ENCODE data around the gene FAM120A.
"Not testable (repeated sequence)": the region's sequence is repeated elsewhere in the genome, so short reads cannot be mapped to it uniquely, and the experiment has no call there.

The FAM120A gene

DNA sequence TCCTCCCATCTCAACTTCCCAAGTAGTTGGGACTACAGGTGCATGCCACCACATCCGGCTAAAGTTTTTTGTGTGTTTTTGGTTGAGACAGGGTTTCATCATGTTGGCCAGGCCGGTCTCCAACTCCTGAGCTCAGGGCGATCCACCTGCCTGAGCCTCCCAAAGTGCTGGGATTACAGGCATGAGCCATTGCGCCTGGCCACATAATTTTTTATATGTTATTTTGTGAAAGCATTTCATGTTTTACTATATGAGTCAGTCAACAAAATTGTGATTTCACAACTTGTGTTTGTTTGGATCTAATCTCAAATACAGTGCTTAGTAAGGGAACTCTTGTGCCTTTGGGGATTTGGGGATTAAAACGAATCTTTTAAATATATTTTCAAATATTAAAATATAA, 21.9 kb downstream of the FAM120A start:
- no peak for DNase-seq

- DNase-seq, result no peak
Observed at GRCh38 chr9:93475108-93475507, 23.6 kb downstream of the FAM120A start.

GRCh38 chr9:93475856-93476255, 24.4 kb downstream of the FAM120A start:
- no peak for DNase-seq

DNA sequence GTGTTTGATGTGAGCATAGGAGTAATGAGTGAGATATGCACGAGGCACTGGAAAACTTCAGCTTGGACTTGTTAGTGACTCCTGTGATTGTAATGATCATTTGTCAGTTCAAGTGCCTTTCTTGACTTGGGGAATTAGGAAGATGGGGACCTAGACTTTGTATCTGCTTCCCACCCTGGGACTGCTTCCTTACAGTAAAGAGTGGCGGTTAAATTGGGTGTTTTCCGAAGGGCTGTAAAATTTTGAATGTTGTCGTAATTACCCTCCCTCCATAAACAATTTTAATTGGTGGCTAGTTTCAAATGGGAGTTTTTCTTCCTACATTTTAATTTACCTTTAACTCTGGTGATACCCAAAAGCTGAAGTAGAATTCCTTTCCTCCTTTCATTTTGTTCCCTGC, 25.4 kb downstream of the FAM120A start:
- no peak for DNase-seq

DNA sequence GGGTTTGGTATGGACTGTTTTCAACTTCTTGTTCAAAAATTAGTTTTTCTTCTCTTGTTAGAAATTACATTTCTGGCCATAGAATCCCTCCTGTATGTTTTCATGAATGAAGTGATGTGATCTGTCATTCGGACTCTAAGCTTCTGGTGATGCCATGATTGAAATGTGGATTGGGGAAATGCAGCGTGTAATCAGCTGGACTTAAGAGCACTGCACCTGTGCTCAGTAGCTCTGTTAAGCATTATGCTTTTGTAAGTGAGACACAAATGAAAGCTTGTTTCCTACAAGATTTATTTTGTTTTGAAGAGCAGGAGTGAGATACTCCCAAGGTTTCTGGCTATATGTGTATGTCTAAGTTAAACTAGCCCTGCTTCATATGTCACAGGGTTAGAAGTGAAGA, 25.9 kb downstream of the FAM120A start:
- DNase-seq, result no peak

- no peak for DNase-seq
Observed at GRCh38 chr9:93479726-93480125, 28.2 kb downstream of the FAM120A start.

DNA sequence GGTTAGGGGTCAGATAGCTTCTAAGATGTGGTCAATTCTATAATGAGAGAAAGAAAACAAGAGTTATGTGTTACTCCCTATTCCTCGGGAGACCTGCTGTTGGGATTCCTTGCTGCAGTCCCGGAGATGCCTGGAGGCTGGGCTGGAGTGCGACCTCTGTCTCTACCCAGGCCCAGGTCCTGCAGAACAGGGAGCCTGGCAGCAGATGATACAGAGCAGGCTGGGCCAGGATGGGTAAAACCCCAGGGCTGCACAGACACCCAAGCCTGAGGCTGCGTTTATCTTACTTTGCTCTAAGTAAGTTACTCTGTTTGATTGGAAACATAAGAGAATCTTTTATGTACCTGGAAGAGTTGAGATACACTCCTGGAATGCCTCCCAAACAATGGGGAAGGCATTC, 28.8 kb downstream of the FAM120A start:
- DNase-seq, result no peak

- DNase-seq, result no peak
Observed at GRCh38 chr9:93480728-93481324, 29.3 kb downstream of the FAM120A start.

DNA sequence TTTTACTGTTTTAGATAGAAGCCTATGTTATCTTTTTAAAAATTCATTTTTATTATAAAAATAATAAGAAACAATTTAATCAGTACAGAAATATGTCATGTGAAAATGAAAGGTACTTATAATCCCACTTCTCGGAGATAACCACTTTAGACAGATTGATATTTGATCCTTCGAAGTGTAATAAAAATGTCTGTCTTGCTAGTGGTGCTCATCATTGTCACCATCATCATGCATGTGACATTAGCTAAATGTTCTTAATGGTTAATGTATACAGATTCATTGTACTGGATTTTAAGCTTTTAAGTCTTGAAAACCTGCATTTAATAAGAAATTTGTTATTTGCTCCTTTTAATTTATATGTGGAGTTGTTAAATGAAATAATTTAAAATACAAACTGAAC, 32.0 kb downstream of the FAM120A start:
- DNase-seq, result no peak

DNA sequence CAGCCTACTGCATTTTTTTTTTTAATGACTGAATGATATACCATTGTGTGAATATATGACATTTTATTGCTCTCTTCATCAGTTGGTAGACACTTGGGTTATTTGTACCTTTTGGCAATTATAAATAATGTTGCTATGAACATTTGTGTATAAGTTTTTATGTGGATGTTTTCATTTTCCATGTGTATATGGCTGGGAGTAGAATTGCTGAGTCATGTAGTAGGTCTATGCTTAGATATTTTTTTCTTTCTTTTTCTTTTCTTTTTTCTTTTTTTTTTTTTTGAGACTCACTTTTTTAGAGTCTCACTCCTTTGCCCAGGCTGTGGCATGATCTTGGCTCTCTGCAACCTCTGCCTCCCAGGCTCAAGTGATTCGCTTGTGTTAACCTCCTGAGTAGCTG, 34.8 kb downstream of the FAM120A start:
- no peak for DNase-seq

- no peak for DNase-seq
Observed at GRCh38 chr9:93488244-93488643, 36.8 kb downstream of the FAM120A start.

- DNase-seq, result no peak
Observed at GRCh38 chr9:93491593-93492232, 40.2 kb downstream of the FAM120A start.

GRCh38 chr9:93492327-93492726, 40.8 kb downstream of the FAM120A start:
- no peak for DNase-seq

GRCh38 chr9:93493949-93494348, 42.5 kb downstream of the FAM120A start:
- no peak for DNase-seq

- no peak for DNase-seq
Observed at GRCh38 chr9:93496285-93496684, 44.8 kb downstream of the FAM120A start.

- DNase-seq, result no peak
Observed at GRCh38 chr9:93500571-93501298, 49.2 kb downstream of the FAM120A start.

DNA sequence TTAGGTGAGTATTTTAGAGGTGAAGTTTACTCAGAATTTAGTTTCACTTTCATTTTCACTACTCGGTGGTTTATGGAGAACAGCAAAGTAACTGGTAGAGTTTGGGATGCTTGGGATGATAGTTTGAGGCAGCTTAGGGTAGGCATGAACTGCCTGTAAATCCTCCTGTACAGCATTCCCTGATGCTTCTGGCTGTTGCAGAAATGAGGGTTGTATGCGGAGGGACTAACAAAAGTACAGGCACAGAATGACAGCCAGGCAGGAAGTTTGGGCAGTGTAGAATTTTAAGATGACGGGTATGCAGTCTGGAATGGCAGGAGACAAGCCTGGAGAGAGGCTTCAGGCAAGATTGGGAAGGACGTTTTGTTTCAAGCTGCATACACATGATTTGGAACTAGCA, 49.9 kb downstream of the FAM120A start:
- no peak for DNase-seq

GRCh38 chr9:93503381-93503780, 51.9 kb downstream of the FAM120A start:
- DNase-seq, result no peak

DNA sequence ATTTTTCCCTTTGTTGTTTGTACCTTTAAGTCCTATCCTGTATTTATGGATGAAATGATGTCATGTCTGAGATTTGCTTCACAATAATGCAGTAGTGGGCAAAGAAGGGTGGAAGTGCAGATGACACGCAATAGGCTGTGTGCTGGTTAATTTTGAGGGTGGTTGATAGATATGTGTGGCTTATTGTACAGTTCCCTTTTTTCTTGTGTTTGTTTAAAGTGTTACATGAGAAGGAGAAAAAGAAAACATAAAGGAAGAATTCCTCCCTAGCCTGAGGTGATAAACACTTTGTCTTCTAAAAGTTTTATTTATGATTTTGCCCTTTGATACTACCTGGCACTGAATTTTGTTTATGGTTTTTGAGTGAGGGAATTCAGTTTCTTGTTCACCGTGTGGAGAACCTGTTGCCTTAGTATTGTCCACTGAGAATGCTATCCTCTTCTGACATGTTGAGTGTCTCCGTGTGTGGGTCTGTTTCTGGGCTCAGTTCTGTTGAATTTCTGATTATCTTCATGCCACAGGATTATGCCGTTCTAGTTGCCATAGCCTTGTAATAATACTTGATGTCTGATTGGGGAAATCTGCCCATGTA, 54.2 kb downstream of the FAM120A start:
- DNase-seq, result no peak

DNA sequence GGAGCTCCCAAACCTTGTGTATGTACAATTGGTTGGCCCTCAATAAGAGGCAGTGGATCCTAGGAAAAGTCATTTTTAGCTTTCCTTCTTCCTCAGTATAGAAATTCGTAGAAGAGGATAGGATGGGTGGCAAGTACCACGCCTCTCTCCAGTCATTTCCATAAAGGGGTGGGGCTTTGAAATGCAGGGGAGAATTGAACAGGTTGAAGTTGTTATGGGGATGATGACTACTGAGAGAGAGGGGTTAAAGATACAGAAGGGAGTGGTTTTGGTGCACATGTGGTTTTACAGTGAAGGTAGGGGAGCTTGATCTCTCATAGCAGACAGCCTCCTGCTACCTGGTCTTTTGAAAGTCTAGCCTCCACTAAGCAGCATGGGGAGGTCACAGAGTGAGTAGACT, 56.3 kb downstream of the FAM120A start:
- no peak for DNase-seq

GRCh38 chr9:93508207-93508606, 56.7 kb downstream of the FAM120A start:
- DNase-seq, result no peak

- no peak for DNase-seq
Observed at GRCh38 chr9:93509084-93509483, 57.6 kb downstream of the FAM120A start.

GRCh38 chr9:93510041-93510440, 58.6 kb downstream of the FAM120A start:
- DNase-seq, result no peak

DNA sequence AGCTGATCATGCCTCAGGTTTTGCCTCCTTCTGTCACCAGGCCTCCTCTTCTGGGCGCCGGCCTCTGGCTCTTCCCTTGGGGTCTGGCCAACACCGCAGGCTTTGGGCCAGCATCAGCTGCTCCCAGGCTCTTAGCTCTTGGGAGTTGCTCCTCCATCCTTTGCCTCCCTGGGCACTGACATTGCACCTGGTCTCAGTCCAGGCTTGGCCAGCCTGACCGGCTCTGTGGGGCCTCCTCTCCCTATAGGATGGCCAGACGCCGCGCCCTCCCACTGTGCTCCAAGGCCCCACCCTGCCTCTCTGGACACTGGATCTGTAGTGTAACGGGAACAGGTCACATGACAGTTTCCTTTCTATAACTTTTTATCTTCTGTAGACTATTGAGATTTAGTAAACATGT, 59.7 kb downstream of the FAM120A start:
- not testable (repeated sequence) for DNase-seq
